ENCODE results near the gene RANBP10. TPM values are rescaled to one million over a fixed set of nuclear protein-coding genes. Genes with fewer than 3 reads are reported as not detected.

RANBP10 gene
- total and polyA plus RNA-seq, 2 donors (not counting 3 experiments of a cell fraction or from before 2014, with no cell fraction given), result 25.6 to 28.8 TPM

DNA sequence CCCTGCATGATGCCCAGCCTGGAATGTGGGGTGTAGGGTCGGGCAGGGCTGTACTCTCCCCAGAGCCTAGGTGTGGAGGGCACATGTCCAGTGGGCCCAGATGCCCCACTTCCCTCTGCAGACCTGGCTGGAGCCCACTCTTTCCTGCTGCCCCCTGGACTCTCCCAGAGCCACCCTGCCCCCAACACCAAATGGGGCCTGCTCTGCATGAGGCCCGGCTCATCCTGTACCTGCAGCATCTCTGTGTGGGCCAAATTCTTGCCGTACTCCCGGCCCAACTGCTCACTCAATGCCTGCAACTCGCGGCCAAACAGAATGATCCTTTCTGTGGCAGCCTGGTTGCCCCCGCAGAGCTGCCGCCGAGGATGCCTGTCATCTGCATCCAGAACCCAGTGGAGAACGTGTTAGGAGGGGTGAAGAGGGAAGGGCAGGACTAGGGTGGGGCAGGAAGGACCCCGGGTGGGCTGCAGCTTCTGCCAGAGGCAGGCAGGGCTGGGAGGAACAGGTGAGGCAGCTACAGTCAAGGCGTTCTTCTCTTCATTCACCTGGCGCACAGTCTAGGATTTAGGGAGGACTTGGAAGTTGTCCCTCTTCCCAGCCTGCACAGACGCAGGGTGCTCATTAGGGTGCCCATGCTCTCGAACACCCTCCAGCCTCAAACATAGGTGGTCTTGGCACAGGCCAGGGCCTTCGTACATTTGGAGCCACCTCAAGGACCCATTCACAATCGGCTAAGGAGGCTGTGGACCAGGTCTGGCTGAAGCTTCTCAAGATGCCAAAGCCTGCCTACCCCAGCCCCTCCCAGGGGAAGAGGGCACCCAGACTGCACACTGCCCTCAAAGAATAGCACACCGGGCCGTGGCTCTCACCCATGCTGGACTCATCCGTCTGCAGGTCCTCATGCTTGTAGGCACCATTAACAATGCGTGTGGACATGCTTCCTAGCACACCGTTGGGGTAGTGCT is 78.6 kb downstream of the RANBP10 start:
- no peaks in the 10 kb centered on the region for H3K4me1 ChIP-seq (ENCODE audit: control insufficient read depth, extremely low read depth, insufficient read depth, low read length)
- H3K79me2 ChIP-seq (ENCODE audit: control insufficient read depth, insufficient read depth, low read length), result no peaks in the 10 kb centered on the region
- H4K20me1 ChIP-seq (replicated peaks; ENCODE audit: control insufficient read depth, extremely low read depth, insufficient read depth, low read length), result no peaks in the 10 kb centered on the region
- dilution Hi-C loops (cut with MboI; ENCODE audit: extremely low pct_ligation_motif_present, low sequenced_read_pairs), result no loop called here
- H3K36me3 ChIP-seq (ENCODE audit: control insufficient read depth in 2 of 2, extremely low read depth in 1 of 2, insufficient read depth in 2 of 2, low read length in 2 of 2), result peaks cover 2 to 60% of the 10 kb centered on the region in 2 experiments
- no peak overlapping the region for H3K9ac ChIP-seq (replicated peaks; ENCODE audit: extremely low read depth, insufficient read depth, low read length)
- CTCF ChIA-PET, result interaction anchor here (2.5 to 2.7 kb wide), 2 partner anchors 12 to 88 kb away, joined by 10 to 11 read pairs; no protein-coding TSS in a partner anchor
- no TSS peak for BruUV-seq (replicated peaks)
- TF ChIP-seq, protein P1, sequence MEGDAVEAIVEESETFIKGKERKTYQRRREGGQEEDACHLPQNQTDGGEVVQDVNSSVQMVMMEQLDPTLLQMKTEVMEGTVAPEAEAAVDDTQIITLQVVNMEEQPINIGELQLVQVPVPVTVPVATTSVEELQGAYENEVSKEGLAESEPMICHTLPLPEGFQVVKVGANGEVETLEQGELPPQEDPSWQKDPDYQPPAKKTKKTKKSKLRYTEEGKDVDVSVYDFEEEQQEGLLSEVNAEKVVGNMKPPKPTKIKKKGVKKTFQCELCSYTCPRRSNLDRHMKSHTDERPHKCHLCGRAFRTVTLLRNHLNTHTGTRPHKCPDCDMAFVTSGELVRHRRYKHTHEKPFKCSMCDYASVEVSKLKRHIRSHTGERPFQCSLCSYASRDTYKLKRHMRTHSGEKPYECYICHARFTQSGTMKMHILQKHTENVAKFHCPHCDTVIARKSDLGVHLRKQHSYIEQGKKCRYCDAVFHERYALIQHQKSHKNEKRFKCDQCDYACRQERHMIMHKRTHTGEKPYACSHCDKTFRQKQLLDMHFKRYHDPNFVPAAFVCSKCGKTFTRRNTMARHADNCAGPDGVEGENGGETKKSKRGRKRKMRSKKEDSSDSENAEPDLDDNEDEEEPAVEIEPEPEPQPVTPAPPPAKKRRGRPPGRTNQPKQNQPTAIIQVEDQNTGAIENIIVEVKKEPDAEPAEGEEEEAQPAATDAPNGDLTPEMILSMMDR (IDR thresholded peaks at IDR 0.05; ENCODE audit: extremely low read depth in 1 of 2, insufficient read depth in 1 of 2, low read depth in 1 of 2, low read length in 2 of 2), result no peak
- TF ChIP-seq JUN (IDR thresholded peaks at IDR 0.05; ENCODE audit: borderline replicate concordance, insufficient read depth, insufficient read length, low read depth), result no peak
- H3K27me3 ChIP-seq (ENCODE audit: control insufficient read depth in 2 of 2, insufficient read depth in 2 of 2, low read length in 2 of 2), result no peaks in the 10 kb centered on the region
- no peak for DNase-seq (ENCODE audit: low read depth, low spot score)
- no peaks in the 10 kb centered on the region for H3K9me3 ChIP-seq (replicated peaks; ENCODE audit: control insufficient read depth, insufficient read depth, low read length)
- no peak overlapping the region for H3K4me3 ChIP-seq (replicated peaks in 1 of 3; ENCODE audit: insufficient read depth in 1 of 3, low read depth in 1 of 3, low read length in 3 of 3)
- no peak for FAIRE-seq
- no peak overlapping the region for H2AFZ ChIP-seq (ENCODE audit: low read depth, low read length)
- H3K4me2 ChIP-seq (ENCODE audit: insufficient read depth, low read length), result no peak overlapping the region
- intact Hi-C loops (cut with micrococcal nuclease), result no loop called here
- H3K27ac ChIP-seq (ENCODE audit: insufficient read depth, low read depth, low read length), result no peak overlapping the region
- H3K9me1 ChIP-seq (replicated peaks; ENCODE audit: control insufficient read depth, extremely low read depth, insufficient read depth, low read length), result no peaks in the 10 kb centered on the region
- POLR2A ChIA-PET, result no interaction called here

All from endothelial cell of umbilical vein (primary cell).